Panc1 (cell line): ENCODE results near the gene DSCAM.

Experiments used
- CTCF ChIP-seq: fragments of 450-650 bp; IDR thresholded peaks from 2 replicates; pipeline ENCODE4 v1.5.1; 2017; ENCODE audit warnings: mild to moderate bottlenecking
- POLR2AphosphoS5 ChIP-seq: IDR thresholded peaks from 2 replicates; pipeline ENCODE4 v1.6.1; 2012; ENCODE audit warnings: mild to moderate bottlenecking, low read depth, low read length, moderate library complexity

DNA sequence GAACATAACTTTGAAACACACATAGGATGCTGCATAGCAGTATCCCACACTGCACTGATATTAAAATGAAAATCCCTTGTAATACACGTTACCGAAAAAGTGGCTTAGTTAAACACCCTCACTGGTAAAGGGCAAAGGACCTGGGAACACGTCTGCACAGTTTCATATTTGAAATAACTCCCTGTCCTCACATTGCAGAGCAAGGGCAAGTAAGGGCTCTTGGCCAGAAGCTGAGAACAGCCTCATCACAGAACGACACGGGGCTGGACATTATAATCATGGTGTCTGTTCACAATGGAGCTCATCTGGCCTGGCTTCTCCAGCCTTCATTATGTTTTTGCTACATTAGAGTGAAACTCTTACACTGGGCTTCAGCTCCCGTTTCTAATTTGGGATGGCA is 772.8 kb downstream of the DSCAM start:
- TF ChIP-seq POLR2AphosphoS5 (no peak), CTCF (no peak)
